Keratinocyte (primary cell): Measurements from ENCODE around the gene RIPK1.

Source experiments
- EZH2 ChIP-seq: IDR thresholded peaks from one replicate; pipeline ENCODE4 v1.6.1; 2012; ENCODE audit warnings: inconsistent platforms, mild to moderate bottlenecking, low read length, moderate library complexity
- TF ChIP-seq, protein P1 (sequence below), 3 experiments: IDR thresholded peaks in 1 of 3; conservative IDR thresholded peaks in 1 of 3; optimal IDR thresholded peaks in 1 of 3; 2 replicates in 2 of 3; 3 replicates in 1 of 3; pipeline versions ENCODE3 to v1.5.1; 2011; ENCODE audit warnings: low read length in 3 of 3, mild to moderate bottlenecking in 3 of 3, moderate library complexity in 2 of 3, control low read depth in 1 of 3, inconsistent platforms in 1 of 3; ENCODE audit not compliant: insufficient read depth in 2 of 3; ENCODE audit errors: extremely low read depth in 1 of 3

DNA sequence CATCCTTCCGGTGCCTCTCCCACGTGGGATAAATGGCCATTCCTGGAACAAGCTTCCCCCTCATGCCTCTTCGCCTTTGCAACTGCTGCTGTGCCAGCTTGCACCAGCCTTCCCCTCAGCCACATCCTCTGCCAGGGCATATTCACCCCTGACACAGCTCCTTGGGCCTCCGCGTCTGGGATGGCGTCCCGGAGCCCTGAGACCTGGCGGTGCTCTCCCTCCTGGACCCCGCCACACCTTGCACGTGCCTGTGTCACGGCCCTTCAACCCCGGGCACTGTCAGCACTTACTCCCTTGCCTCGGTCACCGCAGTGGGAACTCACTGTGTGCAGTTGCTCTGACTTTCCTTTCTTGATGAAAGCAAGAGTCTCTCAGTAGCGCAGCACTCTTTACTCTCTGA is 63.4 kb downstream of the RIPK1 start:
- TF ChIP-seq, protein P1, sequence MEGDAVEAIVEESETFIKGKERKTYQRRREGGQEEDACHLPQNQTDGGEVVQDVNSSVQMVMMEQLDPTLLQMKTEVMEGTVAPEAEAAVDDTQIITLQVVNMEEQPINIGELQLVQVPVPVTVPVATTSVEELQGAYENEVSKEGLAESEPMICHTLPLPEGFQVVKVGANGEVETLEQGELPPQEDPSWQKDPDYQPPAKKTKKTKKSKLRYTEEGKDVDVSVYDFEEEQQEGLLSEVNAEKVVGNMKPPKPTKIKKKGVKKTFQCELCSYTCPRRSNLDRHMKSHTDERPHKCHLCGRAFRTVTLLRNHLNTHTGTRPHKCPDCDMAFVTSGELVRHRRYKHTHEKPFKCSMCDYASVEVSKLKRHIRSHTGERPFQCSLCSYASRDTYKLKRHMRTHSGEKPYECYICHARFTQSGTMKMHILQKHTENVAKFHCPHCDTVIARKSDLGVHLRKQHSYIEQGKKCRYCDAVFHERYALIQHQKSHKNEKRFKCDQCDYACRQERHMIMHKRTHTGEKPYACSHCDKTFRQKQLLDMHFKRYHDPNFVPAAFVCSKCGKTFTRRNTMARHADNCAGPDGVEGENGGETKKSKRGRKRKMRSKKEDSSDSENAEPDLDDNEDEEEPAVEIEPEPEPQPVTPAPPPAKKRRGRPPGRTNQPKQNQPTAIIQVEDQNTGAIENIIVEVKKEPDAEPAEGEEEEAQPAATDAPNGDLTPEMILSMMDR (optimal IDR thresholded peaks at IDR 0.05 in 1 of 3, IDR thresholded peaks at IDR 0.05 in 1 of 3, conservative IDR thresholded peaks at IDR 0.05 in 1 of 3; ENCODE audit: extremely low read depth in 1 of 3, insufficient read depth in 2 of 3, low read length in 3 of 3), result no peak
- no peak for TF ChIP-seq EZH2
